HL-60 (cell line): Measurements from ENCODE around the gene CENPP.

ENCODE experiments used
- POLR2AphosphoS5 ChIP-seq: IDR thresholded peaks from 2 replicates; pipeline ENCODE4 v1.6.1; 2012; ENCODE audit warnings: low read depth
- TF ChIP-seq, protein P1 (sequence below): IDR thresholded peaks from 2 replicates; pipeline ENCODE4 v1.6.1; 2012; ENCODE audit warnings: low read depth; ENCODE audit not compliant: insufficient replicate concordance
- TF ChIP-seq, protein P2 (sequence below): IDR thresholded peaks from one replicate; pipeline ENCODE4 v1.5.1; 2011; ENCODE audit warnings: low read length, control low read depth, inconsistent platforms; ENCODE audit not compliant: insufficient read depth

GRCh38 chr9:92373167-92373566 is 47.4 kb downstream of the CENPP start:
- no peak for TF ChIP-seq POLR2AphosphoS5
- TF ChIP-seq, protein P1, sequence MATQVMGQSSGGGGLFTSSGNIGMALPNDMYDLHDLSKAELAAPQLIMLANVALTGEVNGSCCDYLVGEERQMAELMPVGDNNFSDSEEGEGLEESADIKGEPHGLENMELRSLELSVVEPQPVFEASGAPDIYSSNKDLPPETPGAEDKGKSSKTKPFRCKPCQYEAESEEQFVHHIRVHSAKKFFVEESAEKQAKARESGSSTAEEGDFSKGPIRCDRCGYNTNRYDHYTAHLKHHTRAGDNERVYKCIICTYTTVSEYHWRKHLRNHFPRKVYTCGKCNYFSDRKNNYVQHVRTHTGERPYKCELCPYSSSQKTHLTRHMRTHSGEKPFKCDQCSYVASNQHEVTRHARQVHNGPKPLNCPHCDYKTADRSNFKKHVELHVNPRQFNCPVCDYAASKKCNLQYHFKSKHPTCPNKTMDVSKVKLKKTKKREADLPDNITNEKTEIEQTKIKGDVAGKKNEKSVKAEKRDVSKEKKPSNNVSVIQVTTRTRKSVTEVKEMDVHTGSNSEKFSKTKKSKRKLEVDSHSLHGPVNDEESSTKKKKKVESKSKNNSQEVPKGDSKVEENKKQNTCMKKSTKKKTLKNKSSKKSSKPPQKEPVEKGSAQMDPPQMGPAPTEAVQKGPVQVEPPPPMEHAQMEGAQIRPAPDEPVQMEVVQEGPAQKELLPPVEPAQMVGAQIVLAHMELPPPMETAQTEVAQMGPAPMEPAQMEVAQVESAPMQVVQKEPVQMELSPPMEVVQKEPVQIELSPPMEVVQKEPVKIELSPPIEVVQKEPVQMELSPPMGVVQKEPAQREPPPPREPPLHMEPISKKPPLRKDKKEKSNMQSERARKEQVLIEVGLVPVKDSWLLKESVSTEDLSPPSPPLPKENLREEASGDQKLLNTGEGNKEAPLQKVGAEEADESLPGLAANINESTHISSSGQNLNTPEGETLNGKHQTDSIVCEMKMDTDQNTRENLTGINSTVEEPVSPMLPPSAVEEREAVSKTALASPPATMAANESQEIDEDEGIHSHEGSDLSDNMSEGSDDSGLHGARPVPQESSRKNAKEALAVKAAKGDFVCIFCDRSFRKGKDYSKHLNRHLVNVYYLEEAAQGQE, result no peak
- TF ChIP-seq, protein P2, sequence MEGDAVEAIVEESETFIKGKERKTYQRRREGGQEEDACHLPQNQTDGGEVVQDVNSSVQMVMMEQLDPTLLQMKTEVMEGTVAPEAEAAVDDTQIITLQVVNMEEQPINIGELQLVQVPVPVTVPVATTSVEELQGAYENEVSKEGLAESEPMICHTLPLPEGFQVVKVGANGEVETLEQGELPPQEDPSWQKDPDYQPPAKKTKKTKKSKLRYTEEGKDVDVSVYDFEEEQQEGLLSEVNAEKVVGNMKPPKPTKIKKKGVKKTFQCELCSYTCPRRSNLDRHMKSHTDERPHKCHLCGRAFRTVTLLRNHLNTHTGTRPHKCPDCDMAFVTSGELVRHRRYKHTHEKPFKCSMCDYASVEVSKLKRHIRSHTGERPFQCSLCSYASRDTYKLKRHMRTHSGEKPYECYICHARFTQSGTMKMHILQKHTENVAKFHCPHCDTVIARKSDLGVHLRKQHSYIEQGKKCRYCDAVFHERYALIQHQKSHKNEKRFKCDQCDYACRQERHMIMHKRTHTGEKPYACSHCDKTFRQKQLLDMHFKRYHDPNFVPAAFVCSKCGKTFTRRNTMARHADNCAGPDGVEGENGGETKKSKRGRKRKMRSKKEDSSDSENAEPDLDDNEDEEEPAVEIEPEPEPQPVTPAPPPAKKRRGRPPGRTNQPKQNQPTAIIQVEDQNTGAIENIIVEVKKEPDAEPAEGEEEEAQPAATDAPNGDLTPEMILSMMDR, result no peak
